GDM1 (cell line): ENCODE data around the gene FARS2.
"Not testable (repeated sequence)": the region's sequence is repeated elsewhere in the genome, so short reads cannot be mapped to it uniquely, and the experiment has no call there.

Experiments
- DNase-seq: peaks from one replicate; lab custom pipeline; 2025; lab: John Stamatoyannopoulos, UW

FARS2 gene

DNA sequence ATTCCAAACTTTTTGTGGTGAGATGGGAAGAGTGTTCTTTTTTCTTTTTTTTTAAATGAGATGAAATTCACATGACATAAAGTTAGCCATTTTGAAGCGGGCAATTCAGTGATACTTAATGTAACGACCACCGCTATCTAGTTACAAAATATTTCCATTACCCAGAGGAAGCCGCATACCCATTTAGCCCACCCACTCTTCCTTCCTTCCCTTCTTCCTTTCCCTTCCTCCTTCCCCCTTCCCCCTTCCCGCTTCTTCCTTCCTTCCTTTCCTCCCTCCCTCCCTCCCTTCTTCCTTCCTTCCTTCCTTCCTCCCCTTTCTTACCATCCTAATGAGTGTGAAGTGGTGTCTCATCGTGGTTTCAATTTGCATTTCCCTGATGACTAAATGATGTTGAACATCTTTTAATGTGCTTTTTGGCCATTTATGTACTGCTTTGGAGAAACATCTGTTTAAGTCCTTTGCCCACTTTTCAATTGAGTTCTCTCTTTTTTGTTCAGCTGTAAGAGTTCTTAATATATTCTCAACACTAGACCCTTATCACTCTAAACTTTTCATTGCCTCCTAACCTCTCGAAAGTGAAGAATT is 371.1 kb downstream of the FARS2 start:
- DNase-seq: no peak

DNA sequence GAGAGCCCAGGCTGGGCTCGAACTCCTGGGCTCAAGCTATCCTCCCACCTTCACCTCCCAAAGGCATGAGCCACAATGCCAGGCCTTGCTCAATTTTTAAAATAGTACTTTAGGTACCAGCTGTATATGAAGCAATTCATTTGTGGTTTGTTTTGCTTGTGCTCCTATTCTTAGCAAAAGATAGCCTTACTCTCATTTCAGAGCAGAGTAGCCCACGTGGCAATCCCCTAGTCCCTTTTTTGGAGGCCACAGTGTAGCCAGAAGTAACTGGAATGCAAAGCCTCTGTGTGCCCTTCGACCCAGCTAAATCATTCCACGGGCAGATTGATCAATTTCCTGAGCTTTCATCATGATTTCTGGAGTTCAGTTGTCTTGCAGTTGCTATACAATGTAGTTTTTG is 373.2 kb downstream of the FARS2 start:
- no peak for DNase-seq

DNA sequence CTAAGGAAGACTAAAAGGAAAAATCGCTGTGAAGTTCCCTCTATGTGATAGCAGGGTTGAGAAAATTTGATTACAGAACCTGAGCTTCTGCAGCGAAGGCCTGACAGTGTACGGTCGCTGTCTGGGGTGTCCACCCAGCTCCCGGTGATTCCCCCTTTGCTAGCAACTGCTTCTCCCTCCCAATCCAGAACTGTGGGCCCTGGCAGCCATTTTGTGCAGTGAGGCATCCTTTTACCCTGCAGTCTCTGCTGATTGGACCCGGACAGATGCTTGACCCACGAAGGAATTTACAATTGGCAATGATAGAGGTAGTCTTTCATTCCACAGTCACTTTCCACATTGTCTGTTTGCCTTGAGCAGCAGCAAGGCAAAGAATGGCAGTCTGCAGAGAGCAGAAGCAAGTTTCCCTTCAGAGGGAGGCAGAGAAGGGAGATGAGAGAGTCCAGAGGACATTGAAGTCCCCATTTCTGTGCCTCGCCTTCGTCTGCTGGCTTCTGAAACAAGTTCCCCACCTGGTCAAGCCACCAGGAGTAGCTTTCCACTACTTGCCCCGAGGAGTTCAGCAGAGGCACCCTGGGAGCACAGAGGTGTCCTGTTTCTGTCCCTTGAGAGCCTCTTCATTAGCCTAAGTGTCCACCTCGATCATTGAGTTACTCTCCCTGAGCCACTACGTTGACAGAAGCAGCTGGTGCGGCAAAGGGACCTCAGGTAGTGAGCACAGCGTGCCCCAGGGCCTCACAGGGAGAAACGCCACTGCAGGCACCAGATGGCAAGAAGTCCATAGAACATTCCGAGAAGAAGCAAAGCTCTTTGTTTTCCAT is 375.1 kb downstream of the FARS2 start:
- DNase-seq: no peak

DNA sequence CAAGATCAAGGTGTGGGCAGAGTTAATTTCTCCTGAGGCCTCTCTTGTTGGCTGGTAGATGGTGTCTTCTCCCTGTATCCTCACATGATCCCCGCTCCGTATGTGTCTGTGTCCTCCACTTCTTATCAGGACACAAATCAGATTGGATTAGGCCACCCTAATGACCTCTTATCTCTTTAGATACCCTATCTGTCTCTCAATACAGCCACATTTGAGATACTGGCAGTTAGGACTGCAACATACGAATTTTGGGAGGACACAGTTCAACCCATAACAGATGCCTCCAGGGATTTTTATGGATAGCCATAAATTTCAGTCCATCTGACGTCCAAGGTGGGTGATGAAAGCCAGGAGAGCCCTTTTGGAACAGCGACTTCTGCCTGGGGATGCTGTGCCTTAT is 376.4 kb downstream of the FARS2 start:
- no peak for DNase-seq

DNA sequence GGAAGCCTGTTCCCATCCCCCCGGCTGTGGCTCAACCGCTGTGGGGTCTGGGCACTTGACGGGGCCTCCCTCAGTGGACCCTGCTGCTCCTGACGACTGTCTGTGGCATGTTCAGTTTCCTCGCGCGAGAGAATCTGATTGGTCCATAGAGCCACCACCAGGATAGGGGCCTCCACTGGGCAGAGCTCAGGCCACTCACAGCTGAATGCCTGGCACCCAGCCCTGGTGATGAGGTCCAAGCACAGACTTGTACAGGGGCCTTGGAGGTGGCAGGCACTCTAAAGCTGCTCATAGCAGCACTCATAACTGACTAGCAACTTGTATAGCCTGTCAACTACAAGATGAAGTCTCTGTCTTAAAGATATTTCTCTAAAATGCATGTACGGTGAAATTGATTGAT is 377.4 kb downstream of the FARS2 start:
- no peak for DNase-seq

DNA sequence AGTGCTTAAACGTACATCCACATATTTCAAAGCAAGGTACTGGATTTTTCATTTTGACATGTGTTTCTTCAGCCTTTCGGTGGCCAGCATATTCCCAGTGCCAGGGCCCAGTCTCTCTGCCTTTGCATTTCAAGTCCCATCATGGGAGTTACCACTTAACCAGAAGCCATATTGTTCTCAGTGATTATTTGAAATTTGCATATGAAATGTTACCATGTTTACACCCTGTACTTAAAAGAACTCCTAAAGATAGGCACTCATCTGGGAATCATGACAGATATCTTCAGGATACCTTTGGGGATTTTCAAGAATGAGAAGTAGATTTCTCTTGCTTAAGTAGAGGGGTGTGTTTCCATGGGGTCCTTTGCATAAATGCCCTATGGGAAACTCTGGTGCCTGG is 377.9 kb downstream of the FARS2 start:
- no peak for DNase-seq

DNA sequence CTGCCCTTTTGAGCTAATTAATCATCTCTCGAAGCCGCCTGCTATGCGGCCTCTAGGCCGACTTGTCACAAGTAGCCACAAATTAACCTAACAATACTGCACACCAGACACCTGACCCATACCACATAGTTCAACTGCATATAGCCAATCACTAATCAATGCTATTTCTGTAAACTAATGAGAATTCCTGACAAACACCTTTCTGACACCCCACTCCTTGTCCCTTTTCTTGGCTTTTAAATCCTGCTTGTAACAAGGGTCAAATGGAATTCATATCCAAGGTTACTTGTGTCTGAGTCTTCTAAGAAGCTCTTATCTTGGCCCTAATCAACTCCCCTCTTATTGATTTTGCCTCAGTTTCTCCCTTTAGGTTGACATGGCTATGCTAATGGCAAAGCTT is 379.3 kb downstream of the FARS2 start:
- DNase-seq: no peak

DNA sequence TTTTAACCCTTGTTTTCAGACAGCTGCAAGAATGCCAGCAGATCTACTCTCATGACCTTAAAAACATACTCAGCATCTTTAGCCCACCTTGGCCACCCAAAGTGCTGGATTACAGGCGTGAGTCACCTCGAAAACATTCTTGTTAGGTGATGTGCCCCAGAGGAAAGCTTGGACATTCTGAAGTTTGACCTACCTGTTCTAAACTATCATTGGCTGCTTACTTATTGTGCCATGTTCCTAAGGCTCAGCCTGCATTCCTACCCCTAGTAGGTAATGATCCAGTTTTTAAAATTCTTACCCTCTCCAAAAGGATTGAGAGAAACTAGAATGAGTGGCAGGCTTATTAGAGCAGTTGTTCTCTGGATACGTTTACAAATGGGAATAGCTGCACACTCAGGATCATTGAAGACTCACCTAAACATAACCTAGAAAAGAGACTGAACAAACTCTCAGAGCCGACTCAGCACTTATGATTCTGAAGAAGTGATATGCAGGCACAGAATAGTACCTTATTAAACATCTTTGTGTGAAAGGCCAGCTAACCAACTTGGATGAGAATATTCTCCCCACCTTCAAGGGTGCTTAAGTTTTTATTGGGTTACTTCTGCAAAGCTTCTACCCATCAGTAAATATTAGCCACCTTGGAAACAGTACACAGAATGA is 383.3 kb downstream of the FARS2 start:
- DNase-seq: no peak

DNA sequence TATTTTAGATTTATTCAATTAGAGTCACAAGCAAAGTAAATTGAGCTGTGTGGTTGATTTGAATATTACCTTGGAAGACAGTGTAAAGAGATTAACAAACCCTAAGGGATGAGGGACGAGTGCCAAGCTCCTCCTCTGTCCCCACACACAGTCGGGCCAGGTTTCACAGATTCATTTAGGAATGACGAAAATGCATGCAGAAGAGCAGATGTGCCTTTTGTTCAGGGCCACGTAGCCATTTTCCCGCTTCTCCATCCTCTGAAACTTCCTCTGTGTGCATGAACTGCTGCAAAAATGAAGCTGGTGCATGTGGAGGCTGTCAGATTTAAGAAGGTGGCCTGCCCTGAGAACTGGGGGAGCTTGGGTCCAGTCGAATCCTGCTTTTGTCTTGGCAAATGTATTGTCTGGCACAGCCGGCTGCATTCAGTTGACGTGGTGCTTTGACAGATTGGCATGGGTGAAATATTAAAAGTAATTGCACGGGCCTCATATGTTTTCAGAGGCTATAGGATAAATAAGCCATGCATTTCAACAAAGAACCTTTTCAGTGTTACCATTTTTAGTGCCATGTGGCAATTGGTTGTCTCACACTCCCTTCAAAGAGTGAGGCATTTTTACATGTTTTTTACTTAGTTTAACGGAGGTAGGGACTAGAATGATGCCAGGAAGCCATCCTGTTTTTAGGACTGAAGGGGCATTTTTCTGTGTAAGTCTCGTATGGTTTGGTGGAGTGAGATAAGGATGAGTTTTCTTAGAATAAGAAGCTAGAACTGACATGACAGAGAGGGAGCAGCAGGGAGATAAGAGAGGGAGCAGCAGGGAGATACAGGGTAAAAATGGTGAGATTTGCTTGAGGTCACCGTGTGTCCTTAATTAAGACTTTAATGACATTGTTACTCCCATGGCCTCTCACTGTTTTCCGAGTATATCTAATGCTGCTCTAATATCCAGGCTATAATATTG is 384.3 kb downstream of the FARS2 start:
- no peak for DNase-seq

DNA sequence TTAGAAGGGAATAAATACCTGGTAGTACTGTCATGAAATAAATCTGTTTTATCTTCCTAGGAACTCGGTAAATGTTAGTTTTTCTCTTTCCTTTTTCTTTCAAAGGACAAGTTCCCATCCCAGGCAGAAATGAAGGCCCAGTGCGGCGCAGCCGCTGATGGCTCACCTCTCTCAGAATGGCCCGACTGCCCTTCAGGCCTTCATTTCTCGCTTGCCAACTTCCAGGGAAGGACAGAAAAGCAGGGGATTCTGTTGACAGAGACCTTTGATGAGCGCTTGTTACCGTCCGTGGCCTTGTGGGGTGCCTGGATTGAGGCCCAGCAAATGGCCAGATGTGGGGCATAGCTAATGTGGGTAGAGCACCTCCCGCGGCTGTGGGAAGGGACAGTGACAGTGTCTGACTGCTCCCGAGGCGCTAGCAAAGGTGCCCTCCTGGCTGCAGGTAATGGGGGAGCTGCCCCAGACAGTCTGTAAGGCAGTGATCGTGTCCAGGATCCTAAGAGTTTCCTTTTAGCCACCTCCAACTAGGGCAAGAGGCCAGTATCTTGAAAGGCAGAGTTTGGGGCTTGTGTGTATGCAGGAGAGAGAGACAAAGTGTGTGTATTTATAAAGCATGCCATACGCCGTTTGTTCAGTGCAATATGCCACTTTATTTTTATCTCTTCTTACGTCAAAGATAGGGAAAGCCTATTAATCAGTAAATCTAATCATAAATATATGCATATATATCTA is 391.3 kb downstream of the FARS2 start:
- DNase-seq: no peak

DNA sequence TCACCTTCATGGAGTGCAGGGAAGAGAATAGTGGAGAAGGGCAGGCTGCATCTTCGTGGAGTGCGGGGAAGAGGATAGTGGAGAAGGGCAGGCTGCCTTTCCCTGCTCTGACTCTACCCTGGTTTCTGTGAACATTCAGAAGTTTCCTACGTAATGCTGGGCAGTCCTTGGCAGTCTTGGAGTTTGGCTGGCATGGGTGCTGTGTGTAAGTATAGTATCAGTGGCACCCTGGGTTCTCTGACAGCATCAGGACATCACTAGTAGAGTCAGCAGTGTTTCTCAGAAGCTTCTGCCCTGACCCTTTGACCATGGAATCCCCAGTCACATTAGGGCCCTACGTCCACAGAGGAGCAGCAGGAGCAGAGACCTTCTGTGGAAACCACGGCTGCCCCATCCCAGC is 392.5 kb downstream of the FARS2 start:
- DNase-seq: no peak

DNA sequence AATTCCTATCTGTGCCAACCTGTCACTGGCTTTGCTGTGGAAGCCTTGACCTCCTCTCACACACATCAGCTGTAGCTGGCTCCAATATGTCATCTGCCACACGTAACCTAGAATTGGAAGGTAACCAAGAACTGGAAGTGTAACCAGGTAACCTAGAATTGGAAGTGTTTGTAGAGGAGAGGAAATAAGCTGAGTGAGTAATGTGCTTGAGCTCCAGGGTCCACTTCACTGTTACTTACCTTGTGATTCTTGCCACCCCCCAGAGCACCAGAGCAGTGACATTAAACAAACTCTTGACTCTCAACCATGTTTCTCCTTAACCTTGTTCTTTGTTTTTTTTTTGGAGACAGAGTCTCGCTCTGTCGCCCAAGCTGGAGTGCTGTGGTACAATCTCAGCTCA is 394.9 kb downstream of the FARS2 start:
- DNase-seq: no peak

DNA sequence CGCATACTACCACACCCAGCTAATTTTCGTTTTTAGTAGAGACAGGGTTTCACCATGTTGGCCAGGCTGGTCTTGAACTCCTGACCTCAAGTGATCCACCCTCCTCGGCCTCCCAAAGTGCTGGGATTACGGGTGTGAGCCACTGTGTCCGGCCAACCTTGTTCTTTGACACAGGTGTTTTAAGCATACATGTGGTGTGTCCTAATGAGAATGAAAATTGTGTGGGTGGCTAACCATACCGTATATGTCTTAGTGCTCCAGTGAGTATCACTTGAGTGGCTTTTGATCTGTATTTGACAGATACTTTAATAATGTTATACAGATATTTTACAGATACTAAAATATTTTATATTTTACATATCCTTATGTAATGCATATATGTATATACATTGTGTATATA is 395.4 kb downstream of the FARS2 start:
- not testable (repeated sequence) for DNase-seq

DNA sequence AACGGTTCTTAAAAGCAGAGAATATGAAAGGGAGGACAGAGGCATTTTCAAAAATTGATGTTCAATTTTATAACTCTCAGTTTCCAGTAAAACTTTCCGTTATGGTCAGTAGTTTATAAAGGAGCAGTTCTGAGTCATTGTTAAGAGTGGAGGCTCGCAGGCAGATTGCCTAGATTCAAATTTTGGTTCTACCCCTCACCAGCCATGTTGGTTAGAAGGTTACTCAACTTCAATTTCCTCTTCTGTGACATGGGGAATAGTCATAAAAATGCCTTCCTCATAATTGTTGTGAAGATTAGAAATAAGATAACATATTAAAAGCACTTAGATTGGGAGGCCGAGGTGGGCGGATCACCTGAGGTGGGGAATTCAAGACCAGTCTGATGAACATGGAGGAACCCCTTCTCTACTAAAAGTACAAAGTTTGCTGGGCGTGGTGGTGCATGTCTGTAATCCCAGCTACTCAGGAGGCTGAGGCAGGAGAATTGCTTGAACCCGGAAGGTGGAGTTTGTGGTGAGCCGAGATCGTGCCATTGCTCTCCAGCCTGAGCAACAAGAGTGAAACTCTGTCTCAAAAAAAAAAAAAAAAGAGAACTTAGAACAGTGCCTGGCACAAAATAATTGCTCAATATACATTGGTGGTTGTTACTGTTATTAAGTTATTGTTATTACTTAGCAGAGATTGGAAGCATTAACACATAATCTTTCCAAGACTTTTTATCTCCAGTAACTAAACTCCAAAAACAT is 396.5 kb downstream of the FARS2 start:
- no peak for DNase-seq

DNA sequence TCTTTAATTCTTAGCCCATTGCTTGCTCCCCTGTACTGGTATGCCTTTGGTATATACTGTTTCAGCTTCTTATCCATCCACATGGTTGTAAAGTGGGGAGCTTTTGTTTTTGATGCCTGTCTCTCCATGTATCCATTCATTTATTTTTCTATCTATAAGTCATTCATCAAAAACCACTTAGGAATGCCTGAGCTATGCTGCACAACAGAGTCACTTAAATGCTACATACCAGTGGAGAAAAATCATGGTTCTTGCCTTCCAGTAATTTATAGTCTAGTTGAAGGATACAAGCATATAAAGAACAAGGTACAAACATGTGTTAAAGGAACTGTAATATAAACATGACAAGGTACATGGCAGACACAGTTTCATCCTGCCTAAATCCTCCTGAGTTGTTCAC is 398.2 kb downstream of the FARS2 start:
- no peak for DNase-seq

DNA sequence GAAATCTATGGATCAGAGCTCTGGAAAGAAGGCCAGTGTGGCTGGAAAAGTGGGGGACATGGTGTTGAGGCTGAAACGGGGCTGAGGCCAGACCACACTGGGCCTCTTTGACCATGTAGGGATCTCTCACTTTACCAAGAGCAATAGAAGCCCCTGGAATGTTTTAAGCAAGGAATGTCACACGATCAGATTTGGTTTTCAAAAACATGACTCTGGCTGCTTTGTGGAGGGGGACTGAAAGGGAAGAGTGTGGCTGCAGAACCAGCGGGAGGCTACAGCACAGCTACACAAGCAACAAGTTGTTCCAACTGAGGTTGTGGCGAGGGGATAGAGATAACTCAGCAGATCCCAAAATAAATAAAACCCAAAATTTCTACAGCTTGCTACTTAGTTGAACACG is 399.5 kb downstream of the FARS2 start:
- DNase-seq: no peak

DNA sequence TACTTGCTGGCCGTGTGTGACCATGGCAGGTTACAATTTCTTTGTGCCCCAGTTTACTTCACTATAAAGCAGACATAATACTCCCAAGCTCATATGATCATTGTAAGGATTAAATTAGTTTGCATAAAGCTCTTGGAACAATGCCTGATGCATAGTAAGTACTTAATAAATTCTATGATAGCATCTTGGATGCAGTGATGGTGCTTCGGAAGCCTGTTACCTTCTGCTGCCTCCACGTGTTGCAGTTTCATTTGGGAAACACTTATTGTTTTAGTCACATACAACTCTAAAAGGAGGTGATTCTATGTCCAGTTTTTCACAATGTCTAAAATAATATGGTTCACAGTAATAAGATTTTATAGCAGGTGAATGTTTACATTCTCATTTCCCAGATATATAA is 401.5 kb downstream of the FARS2 start:
- DNase-seq: no peak

DNA sequence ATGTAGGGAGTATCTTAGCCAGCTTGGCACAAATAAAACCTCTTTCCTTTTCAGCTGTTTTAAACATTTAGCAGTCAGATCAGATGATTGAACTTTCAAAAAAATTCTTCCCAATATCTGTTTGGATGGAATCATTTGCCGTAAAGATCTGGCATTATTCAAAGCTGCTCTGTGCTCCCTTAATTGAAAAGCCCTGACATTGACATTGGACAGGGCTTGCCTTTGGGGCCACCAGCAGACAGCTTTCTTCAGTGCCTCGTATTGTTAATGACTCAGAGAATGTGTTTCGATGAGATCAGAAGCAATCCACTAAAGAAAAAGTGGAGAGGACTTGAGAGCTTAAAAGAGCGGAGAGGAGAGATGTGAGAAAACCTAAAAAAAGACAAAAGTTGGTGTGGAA is 401.9 kb downstream of the FARS2 start:
- DNase-seq: no peak

DNA sequence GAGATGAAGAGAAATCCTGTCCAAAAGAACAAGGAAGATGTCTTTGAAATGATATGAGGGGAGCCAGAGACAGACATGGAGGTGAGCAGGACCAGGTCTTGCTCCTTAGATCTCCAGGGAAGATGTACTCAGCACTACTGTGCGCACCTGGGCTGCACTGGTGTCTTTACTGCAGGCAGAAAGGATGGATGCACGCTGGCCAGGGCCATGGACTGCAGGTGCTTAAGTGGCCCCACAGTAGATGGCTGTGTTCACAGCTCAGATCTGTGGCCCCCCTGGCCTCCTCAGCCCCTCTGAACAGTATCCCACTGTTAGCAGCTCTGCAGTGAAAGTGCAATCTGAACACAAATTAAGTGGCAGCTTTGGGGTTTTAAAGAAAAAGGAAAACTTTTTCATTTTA is 402.4 kb downstream of the FARS2 start:
- DNase-seq: no peak

DNA sequence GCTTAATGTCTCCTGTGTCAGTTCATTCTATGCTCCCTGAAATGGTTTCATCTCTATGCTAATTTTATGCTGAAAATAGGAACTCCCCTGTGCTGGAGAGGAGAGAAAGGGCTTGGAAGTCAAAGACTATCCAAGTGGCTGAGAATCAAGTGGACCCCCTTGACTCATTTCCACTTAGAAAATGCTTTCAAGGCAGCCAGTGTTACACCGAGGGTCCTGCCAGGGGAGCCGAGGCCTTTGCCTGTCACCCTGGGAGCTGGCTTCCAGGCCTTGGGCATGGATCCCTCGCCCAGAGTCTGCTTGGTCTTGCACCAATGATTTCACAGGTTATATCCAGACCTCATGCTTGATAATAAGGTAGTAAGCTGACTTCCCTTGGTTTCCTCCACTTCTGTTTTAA is 402.8 kb downstream of the FARS2 start:
- no peak for DNase-seq

DNA sequence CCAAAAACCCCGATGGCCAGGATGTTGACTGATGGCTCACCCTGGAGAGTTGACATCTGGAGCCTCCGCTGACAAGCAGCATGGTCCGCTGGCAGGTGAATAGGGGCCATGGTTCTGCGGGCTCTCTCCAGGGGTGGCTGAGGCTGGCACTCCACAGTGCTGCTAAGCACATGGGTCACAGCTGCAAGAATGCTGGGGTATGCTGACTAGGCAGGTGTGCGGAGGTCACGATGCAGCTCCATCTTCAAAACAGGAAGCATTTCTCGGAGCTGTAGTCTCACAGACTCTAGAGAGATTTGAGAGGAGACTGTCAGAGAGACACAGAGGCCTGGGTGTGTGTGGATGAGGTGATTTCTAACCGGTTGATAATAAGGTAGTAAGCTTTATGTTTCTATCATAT is 403.9 kb downstream of the FARS2 start:
- no peak for DNase-seq
